NCI-H345 treated with DMSO at 0.1 percent for 48 hours (cell line): ENCODE results near the gene CUBN.

Experiments used
- DNase-seq: peaks from one replicate; lab custom pipeline; 2025; ENCODE audit not compliant: unreplicated experiment; lab: John Stamatoyannopoulos, UW

The CUBN gene

GRCh38 chr10:17129741-17130140 is at the start of gene CUBN:
Gene CUBN, minus strand, starts transcription at chr10:17129811. Its CDS starts 46 bp downstream, at chr10:17129765.
- DNase-seq: no peak

GRCh38 chr10:17179002-17179401 is 49.4 kb upstream of the CUBN start:
- no peak for DNase-seq

- DNase-seq: no peak
Observed at GRCh38 chr10:17178006-17178405, 48.4 kb upstream of the CUBN start.

- no peak for DNase-seq
Observed at GRCh38 chr10:17177014-17177413, 47.4 kb upstream of the CUBN start.

GRCh38 chr10:17176091-17176490 is 46.5 kb upstream of the CUBN start:
- DNase-seq: no peak

GRCh38 chr10:17175551-17175950 is 45.9 kb upstream of the CUBN start:
- no peak for DNase-seq

GRCh38 chr10:17174626-17175025 is 45.0 kb upstream of the CUBN start:
- DNase-seq: no peak

- DNase-seq: no peak
Observed at GRCh38 chr10:17171141-17171641, 41.6 kb upstream of the CUBN start.

GRCh38 chr10:17169803-17170202 is 40.2 kb upstream of the CUBN start:
- no peak for DNase-seq

GRCh38 chr10:17166699-17167098 is 37.1 kb upstream of the CUBN start:
- no peak for DNase-seq

- no peak for DNase-seq
Observed at GRCh38 chr10:17162828-17163227, 33.2 kb upstream of the CUBN start.

GRCh38 chr10:17161775-17162174 is 32.2 kb upstream of the CUBN start:
- DNase-seq: no peak

- DNase-seq: no peak
Observed at GRCh38 chr10:17157024-17157423, 27.4 kb upstream of the CUBN start.

- DNase-seq: no peak
Observed at GRCh38 chr10:17155826-17156225, 26.2 kb upstream of the CUBN start.

- DNase-seq: no peak
Observed at GRCh38 chr10:17154116-17154515, 24.5 kb upstream of the CUBN start.

- DNase-seq: no peak
Observed at GRCh38 chr10:17153321-17153720, 23.7 kb upstream of the CUBN start.

- no peak for DNase-seq
Observed at GRCh38 chr10:17151716-17152115, 22.1 kb upstream of the CUBN start.

- no peak for DNase-seq
Observed at GRCh38 chr10:17147884-17148489, 18.4 kb upstream of the CUBN start.

GRCh38 chr10:17146892-17147291 is 17.3 kb upstream of the CUBN start:
- no peak for DNase-seq

- DNase-seq: no peak
Observed at GRCh38 chr10:17145239-17145638, 15.6 kb upstream of the CUBN start.

GRCh38 chr10:17144757-17145156 is 15.1 kb upstream of the CUBN start:
- DNase-seq: no peak

GRCh38 chr10:17144032-17144431 is 14.4 kb upstream of the CUBN start:
- no peak for DNase-seq

- no peak for DNase-seq
Observed at GRCh38 chr10:17143055-17143690, 13.6 kb upstream of the CUBN start.
